ENCODE data around the gene ZDHHC7.

Gene ZDHHC7

GRCh38 chr16:85042167-85042526 is 30.8 kb upstream of the ZDHHC7 start:
- TF ChIP-seq TRIM28 (IDR thresholded peaks at IDR 0.05; ENCODE audit: borderline replicate concordance, low read length) (no peak), ZNF677 (tag by site-specific recombination; IDR thresholded peaks at IDR 0.05) (no peak), ZNF16 (tag by site-specific recombination; IDR thresholded peaks at IDR 0.05; ENCODE audit: low read depth) (no peak), ZNF692 (tag by site-specific recombination; IDR thresholded peaks at IDR 0.05) (peak; percentile 44; the same call in 1 of the 2 replicates)
- H3K4me1 ChIP-seq (ENCODE audit: control insufficient read depth, insufficient read depth, low read length): peaks cover 1% of the 10 kb centered on the region; the same call in 1 of the 2 replicates
- H3K27ac ChIP-seq (ENCODE audit: extremely low read depth, low read depth, low read length): no peak overlapping the region
- POLR2A ChIA-PET: no interaction called here
- H3K9me3 ChIP-seq (ENCODE audit: control insufficient read depth, insufficient read depth, low read depth, low read length): no peaks in the 10 kb centered on the region
- CTCF ChIA-PET: interaction anchor here (1.1 kb wide), 1 partner anchor 15 kb away, joined by 4 read pairs; no protein-coding TSS in a partner anchor
- no peaks in the 10 kb centered on the region for H3K36me3 ChIP-seq (ENCODE audit: control insufficient read depth in 2 of 2, insufficient read depth in 1 of 2, low read length in 2 of 2)
- H3K4me3 ChIP-seq (ENCODE audit: low read depth, low read length): no peak overlapping the region

- Histone ChIP-seq H3K27ac (ENCODE audit: extremely low read depth, low read depth, low read length) (no peak overlapping the region), H3K9me3 (ENCODE audit: control insufficient read depth, insufficient read depth, low read depth, low read length) (no peaks in the 10 kb centered on the region), H3K4me1 (ENCODE audit: control insufficient read depth, insufficient read depth, low read length) (peaks cover 3% of the 10 kb centered on the region; the same call in 1 of the 2 replicates), H3K4me3 (ENCODE audit: low read depth, low read length) (no peak overlapping the region), H3K36me3 (ENCODE audit: control insufficient read depth in 2 of 2, insufficient read depth in 1 of 2, low read length in 2 of 2) (no peaks in the 10 kb centered on the region)
- ChIA-PET POLR2A (no interaction called here), CTCF (interaction anchor here (1.1 kb wide), 1 partner anchor 16 kb away, joined by 4 read pairs; no protein-coding TSS in a partner anchor)
- TF ChIP-seq ZNF571 (tag by site-specific recombination; IDR thresholded peaks at IDR 0.05): no peak
- TF ChIP-seq ZNF423 (tag by site-specific recombination; IDR thresholded peaks at IDR 0.05): no peak
- TF ChIP-seq YY1 (tag by site-specific recombination; IDR thresholded peaks at IDR 0.05): no peak
- TF ChIP-seq SETDB1 (IDR thresholded peaks at IDR 0.05; ENCODE audit: insufficient read length, low read length): no peak
- no peak for TF ChIP-seq BCL11B (tag by site-specific recombination; IDR thresholded peaks at IDR 0.05; ENCODE audit: low read depth)
- TF ChIP-seq ZNF335 (tag by site-specific recombination; conservative IDR thresholded peaks at IDR 0.05): no peak
- TF ChIP-seq ZNF350 (tag by site-specific recombination; IDR thresholded peaks at IDR 0.05): no peak
- no peak for TF ChIP-seq ZNF544 (tag by site-specific recombination; IDR thresholded peaks at IDR 0.05)
- TF ChIP-seq ZNF768 (tag by site-specific recombination; IDR thresholded peaks at IDR 0.05): no peak
- no peak for TF ChIP-seq ZNF366 (tag by site-specific recombination; conservative IDR thresholded peaks at IDR 0.05)
- no peak for TF ChIP-seq ZBTB10 (tag by site-specific recombination; IDR thresholded peaks at IDR 0.05)
- no peak for TF ChIP-seq ZNF791 (tag by site-specific recombination; IDR thresholded peaks at IDR 0.05)
- TF ChIP-seq ZBTB44 (tag by site-specific recombination; IDR thresholded peaks at IDR 0.05): no peak
- TF ChIP-seq ZNF677 (tag by site-specific recombination; IDR thresholded peaks at IDR 0.05): no peak
- no peak for TF ChIP-seq ZNF624 (tag by site-specific recombination; IDR thresholded peaks at IDR 0.05)
- TF ChIP-seq ZNF266 (tag by site-specific recombination; IDR thresholded peaks at IDR 0.05; ENCODE audit: low read depth): no peak
- no peak for TF ChIP-seq ZNF146 (tag by site-specific recombination; IDR thresholded peaks at IDR 0.05)
Measured at GRCh38 chr16:85041219-85042166, 30.2 kb upstream of the ZDHHC7 start.

Data from HEK293 (cell line).